ENCODE measurements around the gene SLC7A8.

Gene SLC7A8

DNA sequence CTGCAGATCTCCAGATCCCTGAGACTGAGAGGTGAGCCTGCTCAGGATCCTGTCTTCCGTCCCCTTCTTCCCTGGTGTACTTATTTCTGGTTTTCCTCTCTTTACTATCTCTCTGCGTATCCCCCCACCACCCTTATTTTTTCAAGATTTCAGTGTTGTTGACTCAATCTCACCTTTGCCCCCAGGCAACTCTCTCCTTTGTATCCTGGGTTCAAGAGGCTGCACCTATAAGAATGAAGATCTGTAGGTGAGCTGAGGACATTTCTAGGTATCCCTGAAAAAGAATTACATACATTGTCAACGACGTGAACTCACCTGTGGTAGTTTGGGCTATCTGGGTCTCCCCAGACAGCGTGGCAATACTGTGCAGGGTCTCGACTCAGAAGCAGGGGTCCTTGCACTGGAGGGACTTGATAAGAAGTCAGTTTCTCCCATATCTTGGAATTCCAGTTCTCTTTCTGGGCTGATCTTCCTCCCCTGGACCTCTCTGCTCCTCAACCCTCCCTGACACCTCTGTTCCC lies 79.3 kb downstream of the SLC7A8 start:
- H3K4me2 ChIP-seq (ENCODE audit: insufficient read depth, low read length), result no peak overlapping the region
- no peaks in the 10 kb centered on the region for H3K36me3 ChIP-seq (ENCODE audit: insufficient read depth, low read length)
- no peak for TF ChIP-seq CTCF (IDR thresholded peaks at IDR 0.05; ENCODE audit: borderline replicate concordance, extremely low read depth, low read length, poor library complexity, severe bottlenecking)
- no peak for TF ChIP-seq EZH2 (IDR thresholded peaks at IDR 0.05; ENCODE audit: borderline replicate concordance, low read depth, low read length, severe bottlenecking)
- no peak overlapping the region for H3K4me3 ChIP-seq (ENCODE audit: low read depth in 1 of 2, low read length in 2 of 2)
- H2AFZ ChIP-seq (ENCODE audit: low read depth, low read length), result no peak overlapping the region
- H3K79me2 ChIP-seq (ENCODE audit: insufficient read depth, low read length), result no peaks in the 10 kb centered on the region
- peaks cover 10% of the 10 kb centered on the region for H3K27me3 ChIP-seq (ENCODE audit: insufficient read depth, low read length, poor library complexity)
- no peak overlapping the region for H3K27ac ChIP-seq (ENCODE audit: low read length)
- DNase-seq (no peak), ATAC-seq (ENCODE audit: insufficient read depth, low read depth) (no peak)
- no peak overlapping the region for H3K9ac ChIP-seq (ENCODE audit: low read depth, low read length)
- no peaks in the 10 kb centered on the region for H3K4me1 ChIP-seq (ENCODE audit: insufficient read depth, low read length)
- no peaks in the 10 kb centered on the region for H3K9me3 ChIP-seq (ENCODE audit: insufficient read depth, low read length, severe bottlenecking)
- H4K20me1 ChIP-seq (ENCODE audit: insufficient read depth, low read length), result no peaks in the 10 kb centered on the region; the same call in 1 of the 2 replicates

- Histone ChIP-seq H3K4me2 (ENCODE audit: insufficient read depth, low read length) (no peak overlapping the region), H3K27me3 (ENCODE audit: insufficient read depth, low read length, poor library complexity) (peaks cover 10% of the 10 kb centered on the region), H3K4me1 (ENCODE audit: insufficient read depth, low read length) (no peaks in the 10 kb centered on the region), H3K4me3 (ENCODE audit: low read depth in 1 of 2, low read length in 2 of 2) (no peak overlapping the region), H3K9ac (ENCODE audit: low read depth, low read length) (no peak overlapping the region), H3K79me2 (ENCODE audit: insufficient read depth, low read length) (no peaks in the 10 kb centered on the region), H2AFZ (ENCODE audit: low read depth, low read length) (no peak overlapping the region), H3K9me3 (ENCODE audit: insufficient read depth, low read length, severe bottlenecking) (no peaks in the 10 kb centered on the region), H3K27ac (ENCODE audit: low read length) (no peak overlapping the region), H3K36me3 (ENCODE audit: insufficient read depth, low read length) (no peaks in the 10 kb centered on the region), H4K20me1 (ENCODE audit: insufficient read depth, low read length) (no peaks in the 10 kb centered on the region; the same call in 1 of the 2 replicates)
- ATAC-seq (ENCODE audit: insufficient read depth, low read depth), result no peak
- TF ChIP-seq EZH2 (IDR thresholded peaks at IDR 0.05; ENCODE audit: borderline replicate concordance, low read depth, low read length, severe bottlenecking), result no peak
- TF ChIP-seq CTCF (IDR thresholded peaks at IDR 0.05; ENCODE audit: borderline replicate concordance, extremely low read depth, low read length, poor library complexity, severe bottlenecking), result no peak
- DNase-seq, result no peak
These were observed 79.9 kb downstream of the SLC7A8 start for GRCh38 chr14:23103581-23103980.

DNA sequence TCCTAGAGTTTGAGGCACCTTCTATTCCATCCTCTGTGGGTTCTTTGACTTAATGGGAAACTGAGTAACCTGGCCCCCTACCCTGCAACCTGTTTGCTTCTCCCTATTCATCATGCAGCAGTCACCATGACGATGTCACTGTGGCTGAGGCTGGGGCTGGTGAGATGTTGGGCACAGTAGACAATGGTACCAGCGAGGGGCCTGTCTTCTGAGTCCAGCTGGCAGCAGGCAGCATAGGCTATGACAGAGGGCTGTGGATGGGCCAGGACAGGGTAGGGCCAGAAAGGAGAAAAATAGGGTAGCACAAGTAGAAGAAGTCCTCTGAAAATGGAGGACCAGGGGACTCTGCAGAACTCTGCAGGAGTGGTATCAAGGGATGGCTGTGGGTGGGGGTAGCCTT lies 80.7 kb downstream of the SLC7A8 start:
- Histone ChIP-seq H3K4me1 (ENCODE audit: insufficient read depth, low read length) (no peaks in the 10 kb centered on the region; the same call in 1 of the 2 replicates), H3K9me3 (ENCODE audit: insufficient read depth, low read length, severe bottlenecking) (no peaks in the 10 kb centered on the region), H3K27ac (ENCODE audit: low read length) (no peak overlapping the region), H3K4me2 (ENCODE audit: insufficient read depth, low read length) (no peak overlapping the region), H3K9ac (ENCODE audit: low read depth, low read length) (no peak overlapping the region), H3K27me3 (ENCODE audit: insufficient read depth, low read length, poor library complexity) (peaks cover 10% of the 10 kb centered on the region), H3K36me3 (ENCODE audit: insufficient read depth, low read length) (peaks cover 6% of the 10 kb centered on the region), H4K20me1 (ENCODE audit: insufficient read depth, low read length) (peaks cover 5% of the 10 kb centered on the region; the same call in 1 of the 2 replicates), H3K79me2 (ENCODE audit: insufficient read depth, low read length) (peaks cover 7% of the 10 kb centered on the region), H2AFZ (ENCODE audit: low read depth, low read length) (no peak overlapping the region), H3K4me3 (ENCODE audit: low read depth in 1 of 2, low read length in 2 of 2) (no peak overlapping the region)
- no peak for ATAC-seq (ENCODE audit: insufficient read depth, low read depth)
- DNase-seq, result no peak
- TF ChIP-seq CTCF (IDR thresholded peaks at IDR 0.05; ENCODE audit: borderline replicate concordance, extremely low read depth, low read length, poor library complexity, severe bottlenecking), result no peak
- TF ChIP-seq EZH2 (IDR thresholded peaks at IDR 0.05; ENCODE audit: borderline replicate concordance, low read depth, low read length, severe bottlenecking), result no peak

Measured in DND-41 (cell line).